HEK293 (cell line): ENCODE measurements around the gene KIF20A.

Experiments
- CTCF ChIA-PET: fragments of 350-600 bp; formaldehyde crosslinking; extraction: SDS; loops from one replicate; lab custom pipeline; 2021; ENCODE audit warnings: antibody characterized with exemption; lab: Yijun Ruan, JAX
- POLR2A ChIA-PET: fragments of 300-600 bp; formaldehyde crosslinking; extraction: SDS; loops from one replicate; lab custom pipeline; 2020; ENCODE audit warnings: antibody characterized with exemption, inconsistent platforms; lab: Yijun Ruan, JAX
- H3K27ac ChIP-seq: fragments of 200-500 bp; sonication (Bioruptor generic); 2 replicates; pipeline ENCODE4 v1.5.1; 2014; ENCODE audit warnings: low read depth, low read length, control low read depth, inconsistent platforms; ENCODE audit errors: extremely low read depth
- H3K36me3 ChIP-seq, 2 experiments: fragments of 200-500 bp in 1 of 2; sonication (Bioruptor generic) in 1 of 2; 1 replicate in 1 of 2; 2 replicates in 1 of 2; pipeline ENCODE4 v1.5.1; 2014 to 2017; ENCODE audit warnings: inconsistent platforms in 2 of 2, low read length in 2 of 2; ENCODE audit not compliant: control insufficient read depth in 2 of 2, insufficient read depth in 1 of 2
- H3K4me1 ChIP-seq: fragments of 200-500 bp; sonication (Bioruptor generic); 2 replicates; pipeline ENCODE4 v1.5.1; 2014; ENCODE audit warnings: mild to moderate bottlenecking, low read length, inconsistent platforms; ENCODE audit not compliant: control insufficient read depth, insufficient read depth
- H3K4me3 ChIP-seq: 2 replicates; pipeline ENCODE4 v1.5.1; 2011; ENCODE audit warnings: low read depth, mild to moderate bottlenecking, control low read depth, low read length, moderate library complexity
- H3K9me3 ChIP-seq: fragments of 200-500 bp; sonication (Bioruptor generic); 2 replicates; pipeline ENCODE4 v1.5.1; 2014; ENCODE audit warnings: low read depth, low read length, inconsistent platforms; ENCODE audit not compliant: control insufficient read depth, insufficient read depth
- GLIS1 ChIP-seq: fragments of 450-650 bp; formaldehyde crosslinking; IDR thresholded peaks from 2 replicates; pipeline ENCODE4 v1.5.1; 2016; ENCODE audit warnings: missing biosample characterization, missing genetic modification characterization
- MYNN ChIP-seq: fragments of 450-650 bp; formaldehyde crosslinking; IDR thresholded peaks from 2 replicates; pipeline ENCODE4 v1.5.1; 2016; ENCODE audit warnings: missing biosample characterization, missing genetic modification characterization, borderline replicate concordance
- OVOL3 ChIP-seq: fragments of 450-650 bp; formaldehyde crosslinking; IDR thresholded peaks from 2 replicates; pipeline ENCODE4 v1.5.1; 2016; ENCODE audit warnings: missing biosample characterization, missing genetic modification characterization
- SCRT1 ChIP-seq: fragments of 450-650 bp; formaldehyde crosslinking; IDR thresholded peaks from 2 replicates; pipeline ENCODE4 v1.5.1; 2016; ENCODE audit warnings: missing biosample characterization, missing genetic modification characterization, borderline replicate concordance
- SCRT2 ChIP-seq: fragments of 450-650 bp; formaldehyde crosslinking; IDR thresholded peaks from 2 replicates; pipeline ENCODE4 v1.5.1; 2016; ENCODE audit warnings: missing biosample characterization, missing genetic modification characterization
- SETDB1 ChIP-seq: IDR thresholded peaks from one replicate; pipeline ENCODE4 v1.6.1; 2017; ENCODE audit warnings: mild to moderate bottlenecking, low read length, moderate library complexity, mixed read lengths; ENCODE audit not compliant: insufficient read length
- SP2 ChIP-seq: fragments of 450-650 bp; formaldehyde crosslinking; IDR thresholded peaks from 2 replicates; pipeline ENCODE4 v1.5.1; 2016; ENCODE audit warnings: missing biosample characterization, missing genetic modification characterization
- ZBTB21 ChIP-seq: fragments of 450-650 bp; formaldehyde crosslinking; IDR thresholded peaks from 2 replicates; pipeline ENCODE4 v1.5.1; 2017; ENCODE audit warnings: missing biosample characterization, missing genetic modification characterization
- ZBTB8A ChIP-seq: fragments of 450-650 bp; formaldehyde crosslinking; IDR thresholded peaks from 2 replicates; pipeline ENCODE4 v1.5.1; 2016; ENCODE audit warnings: missing biosample characterization, missing genetic modification characterization
- ZFP69B ChIP-seq: fragments of 450-650 bp; formaldehyde crosslinking; IDR thresholded peaks from 2 replicates; pipeline ENCODE4 v1.5.1; 2016; ENCODE audit warnings: missing biosample characterization, missing genetic modification characterization
- ZNF121 ChIP-seq: fragments of 450-650 bp; formaldehyde crosslinking; IDR thresholded peaks from 2 replicates; pipeline ENCODE4 v1.5.1; 2016; ENCODE audit warnings: missing biosample characterization, missing genetic modification characterization
- ZNF133 ChIP-seq: fragments of 450-650 bp; formaldehyde crosslinking; IDR thresholded peaks from 2 replicates; pipeline ENCODE4 v1.5.1; 2016; ENCODE audit warnings: missing biosample characterization, missing genetic modification characterization
- ZNF19 ChIP-seq: fragments of 450-650 bp; formaldehyde crosslinking; IDR thresholded peaks from 2 replicates; pipeline ENCODE4; 2016; ENCODE audit warnings: missing biosample characterization, missing genetic modification characterization, low read depth
- ZNF214 ChIP-seq: fragments of 450-650 bp; formaldehyde crosslinking; IDR thresholded peaks from 2 replicates; pipeline ENCODE4 v1.5.1; 2017; ENCODE audit warnings: missing biosample characterization, mild to moderate bottlenecking, missing genetic modification characterization, borderline replicate concordance
- ZNF266 ChIP-seq: fragments of 450-650 bp; formaldehyde crosslinking; IDR thresholded peaks from 2 replicates; pipeline ENCODE4 v1.5.1; 2016; ENCODE audit warnings: missing biosample characterization, missing genetic modification characterization, low read depth
- ZNF335 ChIP-seq: fragments of 450-650 bp; formaldehyde crosslinking; conservative IDR thresholded peaks from 2 replicates; pipeline ENCODE4 v1.5.1; 2016; ENCODE audit warnings: missing biosample characterization, missing genetic modification characterization
- ZNF510 ChIP-seq: fragments of 450-650 bp; formaldehyde crosslinking; IDR thresholded peaks from 2 replicates; pipeline ENCODE4 v1.5.1; 2018; ENCODE audit warnings: mild to moderate bottlenecking, missing genetic modification characterization, missing biosample characterization; ENCODE audit not compliant: insufficient replicate concordance
- ZNF558 ChIP-seq: fragments of 450-650 bp; formaldehyde crosslinking; IDR thresholded peaks from 2 replicates; pipeline ENCODE4 v1.5.1; 2016; ENCODE audit warnings: missing biosample characterization, missing genetic modification characterization
- ZNF561 ChIP-seq: fragments of 450-650 bp; IDR thresholded peaks from 2 replicates; pipeline ENCODE4 v1.5.1; 2018; ENCODE audit warnings: missing biosample characterization, missing genetic modification characterization, borderline replicate concordance
- ZNF626 ChIP-seq: fragments of 450-650 bp; sonication (Bioruptor Pico); formaldehyde crosslinking; IDR thresholded peaks from 2 replicates; pipeline ENCODE4 v1.5.1; 2018; ENCODE audit warnings: missing biosample characterization, missing genetic modification characterization, inconsistent platforms
- ZNF654 ChIP-seq: fragments of 450-650 bp; formaldehyde crosslinking; IDR thresholded peaks from 2 replicates; pipeline ENCODE4 v1.5.1; 2016; ENCODE audit warnings: low read depth, missing biosample characterization, missing genetic modification characterization
- ZNF658 ChIP-seq: fragments of 450-650 bp; formaldehyde crosslinking; IDR thresholded peaks from 2 replicates; pipeline ENCODE4; 2016; ENCODE audit warnings: missing biosample characterization, missing genetic modification characterization
- ZNF670 ChIP-seq: fragments of 450-650 bp; formaldehyde crosslinking; IDR thresholded peaks from 2 replicates; pipeline ENCODE4 v1.5.1; 2016; ENCODE audit warnings: missing biosample characterization, missing genetic modification characterization, low read depth
- TF ChIP-seq, protein P1 (sequence below): fragments of 450-650 bp; formaldehyde crosslinking; IDR thresholded peaks from 2 replicates; pipeline ENCODE4 v1.5.1; 2016; ENCODE audit warnings: missing biosample characterization, missing genetic modification characterization
- TF ChIP-seq, protein P2 (sequence below): fragments of 450-650 bp; formaldehyde crosslinking; IDR thresholded peaks from 2 replicates; pipeline ENCODE4 v1.5.1; 2016; ENCODE audit warnings: missing biosample characterization, missing genetic modification characterization

KIF20A gene

DNA sequence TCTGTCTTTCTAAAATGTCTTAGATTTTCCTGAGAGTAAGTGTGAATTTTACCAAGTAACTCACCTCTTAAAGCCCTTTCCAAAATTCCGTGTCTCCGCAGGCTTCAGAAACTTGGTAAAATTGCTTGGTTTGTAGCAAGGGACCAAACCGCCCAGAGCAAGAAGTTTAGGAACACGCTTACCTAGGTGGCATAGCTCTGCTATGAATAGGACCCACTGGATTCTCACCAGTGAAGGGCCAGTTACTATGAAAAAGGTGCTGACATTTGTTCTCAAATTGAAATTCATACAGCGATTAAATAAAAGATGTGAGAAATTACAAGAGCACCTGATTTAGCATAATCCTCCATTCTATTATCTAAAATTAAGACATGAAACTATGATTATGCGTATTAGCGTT, 46.4 kb upstream of the KIF20A start (continued):
- TF ChIP-seq ZFP69B (tag by site-specific recombination) (no peak), SETDB1 (no peak), ZNF214 (tag by site-specific recombination) (no peak), ZNF133 (no peak)

DNA sequence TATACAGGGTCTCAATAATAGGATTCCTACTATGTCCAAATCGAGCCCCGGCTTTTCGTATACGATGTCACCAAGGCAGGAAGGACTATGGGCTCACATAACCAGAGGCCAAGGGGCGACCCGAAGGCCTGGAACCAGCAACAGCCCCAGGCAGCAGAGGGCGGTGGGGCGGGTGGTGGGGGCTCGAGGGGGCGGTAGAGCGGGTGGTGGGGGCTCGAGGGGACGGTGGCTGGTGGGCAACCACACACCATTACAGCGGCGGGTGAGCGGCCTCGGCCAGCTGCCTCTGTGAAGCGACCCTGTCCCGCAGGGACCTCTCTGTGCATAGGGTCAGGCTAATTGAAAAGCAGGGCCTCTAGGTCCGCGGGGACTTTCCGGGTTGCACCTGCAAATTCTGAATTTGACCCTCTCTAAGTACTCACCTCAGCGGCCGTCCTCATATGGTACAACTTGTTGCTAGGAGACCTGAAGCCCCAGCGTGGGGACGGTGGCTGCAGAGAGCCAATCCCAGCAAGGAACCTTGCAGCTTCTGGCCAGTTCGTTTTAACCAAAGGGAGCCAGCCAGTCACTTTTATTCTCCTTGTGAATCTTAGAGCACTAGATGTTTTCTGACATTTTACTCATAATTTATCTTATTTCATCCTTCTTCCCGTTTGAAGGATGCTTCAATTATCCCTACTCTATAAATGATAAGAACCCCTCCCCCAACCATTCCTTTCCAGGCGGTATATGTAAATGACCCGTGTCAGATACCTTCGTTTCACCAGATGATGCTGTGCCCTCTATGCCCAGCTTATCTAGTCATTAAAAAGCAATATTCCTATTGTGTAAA, 39.7 kb upstream of the KIF20A start, which contains the start of gene NME5:
Gene NME5, minus strand, starts transcription at position 480 of the 832 bp plus-strand sequence. CDS start 648 bp downstream, outside the sequence.
- Histone ChIP-seq H3K4me3 (peak within 1 kb of the TSS; percentile 46), H3K9me3 (no peaks in the 10 kb centered on the region), H3K27ac (no peak within 1 kb of the TSS), H3K36me3 (no peaks in the 10 kb centered on the region; a peak in 1 of 3 replicates), H3K4me1 (no peaks in the 10 kb centered on the region)
- ChIA-PET POLR2A (interaction anchor here (0.6 kb wide), 1 partner anchor 1902 kb away, joined by 4 read pairs; no protein-coding TSS in a partner anchor), CTCF (interaction anchor here (0.6 to 1.8 kb wide), 6 partner anchors 10 to 214 kb away, joined by 3 to 13 read pairs (median 4); no protein-coding TSS in a partner anchor)
- peak; percentile 77; the same call in 1 of the 2 replicates for TF ChIP-seq SCRT1 (tag by site-specific recombination)
- TF ChIP-seq ZNF510 (tag by site-specific recombination), result no peak
- TF ChIP-seq ZNF626 (tag by site-specific recombination), result peak; percentile 32; the same call in 1 of the 2 replicates
- no peak for TF ChIP-seq MYNN (tag by site-specific recombination)
- peak; percentile 70 for TF ChIP-seq ZNF335 (tag by site-specific recombination)
- TF ChIP-seq OVOL3, result no peak
- 0 out of 2 replicates have a peak, but pooled peaks have one; percentile 29 for TF ChIP-seq ZNF561 (tag by site-specific recombination)
- peak; percentile 95 for TF ChIP-seq SCRT2 (tag by site-specific recombination)
- TF ChIP-seq, protein P1, sequence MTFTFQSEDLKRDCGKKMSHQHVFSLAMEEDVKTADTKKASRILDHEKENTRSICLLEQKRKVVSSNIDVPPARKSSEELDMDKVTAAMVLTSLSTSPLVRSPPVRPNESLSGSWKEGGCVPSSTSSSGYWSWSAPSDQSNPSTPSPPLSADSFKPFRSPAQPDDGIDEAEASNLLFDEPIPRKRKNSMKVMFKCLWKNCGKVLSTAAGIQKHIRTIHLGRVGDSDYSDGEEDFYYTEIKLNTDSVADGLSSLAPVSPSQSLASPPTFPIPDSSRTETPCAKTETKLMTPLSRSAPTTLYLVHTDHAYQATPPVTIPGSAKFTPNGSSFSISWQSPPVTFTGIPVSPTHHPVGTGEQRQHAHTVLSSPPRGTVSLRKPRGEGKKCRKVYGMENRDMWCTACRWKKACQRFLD, result no peak
- TF ChIP-seq, protein P2, sequence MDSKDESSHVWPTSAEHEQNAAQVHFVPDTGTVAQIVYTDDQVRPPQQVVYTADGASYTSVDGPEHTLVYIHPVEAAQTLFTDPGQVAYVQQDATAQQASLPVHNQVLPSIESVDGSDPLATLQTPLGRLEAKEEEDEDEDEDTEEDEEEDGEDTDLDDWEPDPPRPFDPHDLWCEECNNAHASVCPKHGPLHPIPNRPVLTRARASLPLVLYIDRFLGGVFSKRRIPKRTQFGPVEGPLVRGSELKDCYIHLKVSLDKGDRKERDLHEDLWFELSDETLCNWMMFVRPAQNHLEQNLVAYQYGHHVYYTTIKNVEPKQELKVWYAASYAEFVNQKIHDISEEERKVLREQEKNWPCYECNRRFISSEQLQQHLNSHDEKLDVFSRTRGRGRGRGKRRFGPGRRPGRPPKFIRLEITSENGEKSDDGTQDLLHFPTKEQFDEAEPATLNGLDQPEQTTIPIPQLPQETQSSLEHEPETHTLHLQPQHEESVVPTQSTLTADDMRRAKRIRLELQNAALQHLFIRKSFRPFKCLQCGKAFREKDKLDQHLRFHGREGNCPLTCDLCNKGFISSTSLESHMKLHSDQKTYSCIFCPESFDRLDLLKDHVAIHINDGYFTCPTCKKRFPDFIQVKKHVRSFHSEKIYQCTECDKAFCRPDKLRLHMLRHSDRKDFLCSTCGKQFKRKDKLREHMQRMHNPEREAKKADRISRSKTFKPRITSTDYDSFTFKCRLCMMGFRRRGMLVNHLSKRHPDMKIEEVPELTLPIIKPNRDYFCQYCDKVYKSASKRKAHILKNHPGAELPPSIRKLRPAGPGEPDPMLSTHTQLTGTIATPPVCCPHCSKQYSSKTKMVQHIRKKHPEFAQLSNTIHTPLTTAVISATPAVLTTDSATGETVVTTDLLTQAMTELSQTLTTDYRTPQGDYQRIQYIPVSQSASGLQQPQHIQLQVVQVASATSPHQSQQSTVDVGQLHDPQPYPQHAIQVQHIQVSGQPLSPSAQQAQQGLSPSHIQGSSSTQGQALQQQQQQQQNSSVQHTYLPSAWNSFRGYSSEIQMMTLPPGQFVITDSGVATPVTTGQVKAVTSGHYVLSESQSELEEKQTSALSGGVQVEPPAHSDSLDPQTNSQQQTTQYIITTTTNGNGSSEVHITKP (tag by site-specific recombination), result peak; percentile 90
- 0 out of 2 replicates have a peak, but pooled peaks have one; percentile 14 for TF ChIP-seq SP2 (tag by site-specific recombination)

DNA sequence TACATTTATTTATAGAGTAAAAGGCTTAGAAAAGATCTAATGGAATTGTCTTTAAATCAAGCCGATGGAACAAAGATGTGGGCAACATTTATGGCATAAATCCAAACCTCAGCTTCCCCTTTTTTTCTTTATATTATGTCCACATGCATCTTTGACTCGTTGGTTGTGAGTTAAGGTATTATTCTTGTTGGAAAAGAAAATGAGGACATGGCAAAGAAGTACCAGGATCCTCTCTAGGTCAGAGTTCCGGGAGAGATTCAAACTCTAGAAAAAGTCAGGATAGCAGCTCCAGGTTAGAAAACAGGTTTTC, 39.2 kb upstream of the KIF20A start:
- no peak overlapping the region for H3K27ac ChIP-seq
- no peaks in the 10 kb centered on the region; a peak in 1 of 3 replicates for H3K36me3 ChIP-seq
- H3K9me3 ChIP-seq, result no peaks in the 10 kb centered on the region
- no peaks in the 10 kb centered on the region for H3K4me1 ChIP-seq
- ChIA-PET POLR2A (interaction anchor here (0.6 kb wide), 1 partner anchor 1902 kb away, joined by 4 read pairs; no protein-coding TSS in a partner anchor), CTCF (interaction anchor here (0.6 to 1.8 kb wide), 5 partner anchors 10 to 175 kb away, joined by 3 to 13 read pairs (median 4); no protein-coding TSS in a partner anchor)
- no peak overlapping the region for H3K4me3 ChIP-seq
- TF ChIP-seq GLIS1 (tag by site-specific recombination) (no peak), ZBTB8A (tag by site-specific recombination) (no peak), ZNF670 (tag by site-specific recombination) (no peak), ZNF558 (tag by site-specific recombination) (no peak), ZNF266 (no peak), ZNF654 (tag by site-specific recombination) (no peak), ZNF335 (tag by site-specific recombination) (no peak), ZNF19 (tag by site-specific recombination) (no peak), ZBTB21 (tag by site-specific recombination) (no peak), ZNF658 (no peak), ZNF121 (no peak)
